DND-41 (cell line): Measurements from ENCODE around the gene LACTBL1.

Experiments used
- CTCF ChIP-seq: IDR thresholded peaks from 2 replicates; pipeline ENCODE4 v1.5.1; 2012; ENCODE audit warnings: borderline replicate concordance, low read length, moderate library complexity, mild to moderate bottlenecking; ENCODE audit not compliant: poor library complexity, severe bottlenecking; ENCODE audit errors: extremely low read depth
- EZH2 ChIP-seq: IDR thresholded peaks from 3 replicates; pipeline ENCODE4 v1.6.1; 2012; ENCODE audit warnings: borderline replicate concordance, low read depth, mild to moderate bottlenecking, moderate library complexity, low read length, inconsistent platforms; ENCODE audit not compliant: severe bottlenecking

- TF ChIP-seq CTCF (no peak), EZH2 (no peak)
Measured at GRCh38 chr1:23019863-23020625, 47.4 kb upstream of the LACTBL1 start.
